ENCODE results near the gene KRT40. TPM values are rescaled to one million over a fixed set of nuclear protein-coding genes. Genes with fewer than 3 reads are reported as not detected.

KRT40 gene
- total RNA-seq, 1 donor from 2014 or later, result not detected

- Mint-ChIP-seq H3K36me3 (ENCODE audit: low read depth, unreplicated experiment) (no peaks in the 10 kb centered on the region), H3K9me3 (ENCODE audit: unreplicated experiment) (no peaks in the 10 kb centered on the region), H3K4me1 (ENCODE audit: unreplicated experiment) (peaks cover 4% of the 10 kb centered on the region), H3K27ac (ENCODE audit: unreplicated experiment) (no peak overlapping the region), H3K4me3 (ENCODE audit: unreplicated experiment) (no peak overlapping the region), H3K27me3 (ENCODE audit: unreplicated experiment) (no peaks in the 10 kb centered on the region)
- DNase-seq (ENCODE audit: low spot score), result no peak
- no peak for TF ChIP-seq CTCF (IDR thresholded peaks at IDR 0.05; ENCODE audit: unreplicated experiment)
Measured at GRCh38 chr17:40978575-40979151, 5.5 kb downstream of the KRT40 start.

GRCh38 chr17:40975516-40975915 is 8.6 kb downstream of the KRT40 start:
- no peak overlapping the region for H3K4me3 Mint-ChIP-seq (ENCODE audit: unreplicated experiment)

GRCh38 chr17:40974366-40974765 is 9.8 kb downstream of the KRT40 start:
- Mint-ChIP-seq H3K27ac (ENCODE audit: unreplicated experiment) (no peak overlapping the region), H3K4me3 (ENCODE audit: unreplicated experiment) (no peak overlapping the region), H3K36me3 (ENCODE audit: low read depth, unreplicated experiment) (no peaks in the 10 kb centered on the region), H3K4me1 (ENCODE audit: unreplicated experiment) (no peaks in the 10 kb centered on the region), H3K9me3 (ENCODE audit: unreplicated experiment) (no peaks in the 10 kb centered on the region), H3K27me3 (ENCODE audit: unreplicated experiment) (no peaks in the 10 kb centered on the region)
- no peak for DNase-seq (ENCODE audit: low spot score)
- TF ChIP-seq CTCF (IDR thresholded peaks at IDR 0.05; ENCODE audit: unreplicated experiment), result no peak

More at GRCh38 chr17:40975516-40975915, 8.6 kb downstream of the KRT40 start:
- no peak for DNase-seq (ENCODE audit: low spot score)
- Mint-ChIP-seq H3K4me1 (ENCODE audit: unreplicated experiment) (no peaks in the 10 kb centered on the region), H3K27ac (ENCODE audit: unreplicated experiment) (no peak overlapping the region), H3K27me3 (ENCODE audit: unreplicated experiment) (no peaks in the 10 kb centered on the region), H3K36me3 (ENCODE audit: low read depth, unreplicated experiment) (no peaks in the 10 kb centered on the region), H3K9me3 (ENCODE audit: unreplicated experiment) (no peaks in the 10 kb centered on the region)
- no peak for TF ChIP-seq CTCF (IDR thresholded peaks at IDR 0.05; ENCODE audit: unreplicated experiment)

GRCh38 chr17:40967582-40967981 is 16.5 kb downstream of the KRT40 start:
- Mint-ChIP-seq H3K9me3 (ENCODE audit: unreplicated experiment) (no peaks in the 10 kb centered on the region), H3K27me3 (ENCODE audit: unreplicated experiment) (no peaks in the 10 kb centered on the region), H3K4me1 (ENCODE audit: unreplicated experiment) (no peaks in the 10 kb centered on the region), H3K4me3 (ENCODE audit: unreplicated experiment) (no peak overlapping the region), H3K27ac (ENCODE audit: unreplicated experiment) (no peak overlapping the region), H3K36me3 (ENCODE audit: low read depth, unreplicated experiment) (no peaks in the 10 kb centered on the region)
- TF ChIP-seq CTCF (IDR thresholded peaks at IDR 0.05; ENCODE audit: unreplicated experiment), result no peak
- DNase-seq (ENCODE audit: low spot score), result no peak

- H3K9me3 Mint-ChIP-seq (ENCODE audit: unreplicated experiment), result no peaks in the 10 kb centered on the region
- H3K4me3 Mint-ChIP-seq (ENCODE audit: unreplicated experiment), result no peak within 1 kb of the TSS
- no peaks in the 10 kb centered on the region for H3K4me1 Mint-ChIP-seq (ENCODE audit: unreplicated experiment)
- DNase-seq (ENCODE audit: low spot score), result no peak
- no peak for TF ChIP-seq CTCF (IDR thresholded peaks at IDR 0.05; ENCODE audit: unreplicated experiment)
- no peak within 1 kb of the TSS for H3K27ac Mint-ChIP-seq (ENCODE audit: unreplicated experiment)
- no peaks in the 10 kb centered on the region for H3K36me3 Mint-ChIP-seq (ENCODE audit: low read depth, unreplicated experiment)
- H3K27me3 Mint-ChIP-seq (ENCODE audit: unreplicated experiment), result no peaks in the 10 kb centered on the region
Measured at GRCh38 chr17:40966848-40967247, 17.3 kb downstream of the KRT40 start, which contains the start of gene KRT39. TSS of gene KRT39 (minus strand) at chr17:40966948. CDS start at chr17:40966856, 92 bp downstream.

Data from endothelial cell (in vitro differentiated cells).